Neural cell (in vitro differentiated cells): Measurements from ENCODE around the gene ROGDI. TPM values are rescaled to one million over a fixed set of nuclear protein-coding genes. Genes with fewer than 3 reads are reported as not detected.

Source experiments
- H2AFZ ChIP-seq: fragments of 200-600, 300-800 bp; sonication (generic), shearing (Covaris generic); 2 replicates; pipeline ENCODE4 v1.6.0; 2014; ENCODE audit warnings: low read depth, mild to moderate bottlenecking, antibody characterized with exemption, low read length, moderate library complexity
- H3F3A ChIP-seq: fragments of 200-600 bp; shearing (Covaris generic); 2 replicates; pipeline ENCODE4 v1.6.1; 2016; ENCODE audit warnings: mild to moderate bottlenecking, moderate library complexity, mixed read lengths, antibody characterized with exemption, low read length; ENCODE audit not compliant: insufficient read depth, poor library complexity, severe bottlenecking
- H3K27ac ChIP-seq: fragments of 200-600, 300-800 bp; sonication (generic), shearing (Covaris generic); 2 replicates; pipeline ENCODE4 v1.5.1; 2014; ENCODE audit warnings: mild to moderate bottlenecking, low read length, moderate library complexity
- H3K27me3 ChIP-seq: fragments of 300-800, 200-600 bp; sonication (generic), shearing (Covaris generic); 2 replicates; pipeline ENCODE4 v1.6.0; 2014; ENCODE audit warnings: mild to moderate bottlenecking, low read depth, low read length, moderate library complexity; ENCODE audit not compliant: insufficient read depth
- H3K36me3 ChIP-seq: fragments of 300-800, 200-600 bp; sonication (generic), shearing (Covaris generic); 2 replicates; pipeline ENCODE4 v1.5.1; 2014; ENCODE audit warnings: mild to moderate bottlenecking, antibody characterized with exemption, low read length, moderate library complexity; ENCODE audit not compliant: insufficient read depth
- H3K4me2 ChIP-seq: fragments of 300-800, 200-600 bp; sonication (generic), shearing (Covaris generic); 2 replicates; pipeline ENCODE4 v1.6.0; 2014; ENCODE audit warnings: mild to moderate bottlenecking, low read length
- H3K4me3 ChIP-seq: fragments of 300-800, 200-600 bp; sonication (generic), shearing (Covaris generic); 2 replicates; pipeline ENCODE4 v1.5.1; 2014; ENCODE audit warnings: mild to moderate bottlenecking, low read length, moderate library complexity
- H3K79me2 ChIP-seq: fragments of 200-600 bp; shearing (Covaris generic); replicated peaks from 2 replicates; pipeline ENCODE4 v1.6.0; 2014; ENCODE audit warnings: mild to moderate bottlenecking, low read length, moderate library complexity; ENCODE audit not compliant: insufficient read depth
- H3K9ac ChIP-seq: fragments of 300-800, 200-600 bp; sonication (generic), shearing (Covaris generic); 2 replicates; pipeline ENCODE4 v1.6.1; 2016; ENCODE audit warnings: mild to moderate bottlenecking, low read length, mixed read lengths
- H3K9me2 ChIP-seq: fragments of 200-600 bp; shearing (Covaris generic); 2 replicates; pipeline ENCODE4 v1.6.1; 2016; ENCODE audit warnings: mild to moderate bottlenecking, low read length, mixed read lengths; ENCODE audit not compliant: insufficient read depth
- H3K9me3 ChIP-seq: fragments of 200-600, 300-800 bp; sonication (generic), shearing (Covaris generic); 2 replicates; pipeline ENCODE4 v1.6.1; 2016; ENCODE audit warnings: mild to moderate bottlenecking, mixed run types, low read length, moderate library complexity, mixed read lengths
- H4K20me1 ChIP-seq: fragments of 200-600 bp; shearing (Covaris generic); 2 replicates; pipeline ENCODE4 v1.6.1; 2016; ENCODE audit warnings: mild to moderate bottlenecking, mixed run types; ENCODE audit not compliant: insufficient read depth
- EP300 ChIP-seq: fragments of 450-650 bp; conservative IDR thresholded peaks from 2 replicates; pipeline ENCODE4 v1.6.1; 2014; ENCODE audit warnings: antibody characterized with exemption, mild to moderate bottlenecking, moderate library complexity; ENCODE audit not compliant: poor library complexity, severe bottlenecking
- EZH2 ChIP-seq: fragments of 200-600, 300-800 bp; shearing (Covaris generic), sonication (generic); IDR thresholded peaks from 2 replicates; pipeline ENCODE4 v1.6.1; 2014; ENCODE audit warnings: antibody characterized with exemption, low read length, borderline replicate concordance, mild to moderate bottlenecking; ENCODE audit not compliant: insufficient read depth, poor library complexity, severe bottlenecking
- MXI1 ChIP-seq: fragments of 450-650 bp; conservative IDR thresholded peaks from 2 replicates; pipeline ENCODE4 v1.6.1; 2014; ENCODE audit warnings: antibody characterized with exemption, mild to moderate bottlenecking; ENCODE audit not compliant: poor library complexity, severe bottlenecking
- POLR2AphosphoS5 ChIP-seq: IDR thresholded peaks from 2 replicates; pipeline ENCODE4 v1.6.1; 2012
- RAD21 ChIP-seq: fragments of 450-650 bp; conservative IDR thresholded peaks from 2 replicates; pipeline ENCODE4 v1.6.1; 2014; ENCODE audit warnings: antibody characterized with exemption, mild to moderate bottlenecking, moderate library complexity
- SMC3 ChIP-seq: fragments of 450-650 bp; conservative IDR thresholded peaks from 2 replicates; pipeline ENCODE4 v1.6.1; 2014; ENCODE audit warnings: antibody characterized with exemption, mild to moderate bottlenecking, moderate library complexity; ENCODE audit not compliant: poor library complexity
- TAF1 ChIP-seq: IDR thresholded peaks from 2 replicates; pipeline ENCODE4 v1.6.1; 2012; ENCODE audit warnings: low read depth
- polyA minus RNA-seq: library from RNA; depleted of rRNA, polyadenylated mRNA; stranded (reverse); fragments of >200 nt; gene quantifications from 2 replicates; pipeline ENCODE4 v1.2.3, GENCODE V29; 2014
- polyA plus RNA-seq: library from polyadenylated mRNA; depleted of rRNA; stranded (reverse); fragments of >200 nt; gene quantifications from 2 replicates; pipeline ENCODE4 v1.2.3, GENCODE V29; 2014
- TF ChIP-seq, protein P1 (sequence below): fragments of 450-650 bp; IDR thresholded peaks from 2 replicates; pipeline ENCODE4 v1.5.1; 2014; ENCODE audit warnings: antibody characterized with exemption, mild to moderate bottlenecking, moderate library complexity; ENCODE audit not compliant: poor library complexity, severe bottlenecking
- TF ChIP-seq, protein P2 (sequence below): IDR thresholded peaks from 2 replicates; pipeline ENCODE4 v1.6.1; 2012; ENCODE audit warnings: borderline replicate concordance

The ROGDI gene, protein sequence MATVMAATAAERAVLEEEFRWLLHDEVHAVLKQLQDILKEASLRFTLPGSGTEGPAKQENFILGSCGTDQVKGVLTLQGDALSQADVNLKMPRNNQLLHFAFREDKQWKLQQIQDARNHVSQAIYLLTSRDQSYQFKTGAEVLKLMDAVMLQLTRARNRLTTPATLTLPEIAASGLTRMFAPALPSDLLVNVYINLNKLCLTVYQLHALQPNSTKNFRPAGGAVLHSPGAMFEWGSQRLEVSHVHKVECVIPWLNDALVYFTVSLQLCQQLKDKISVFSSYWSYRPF
- 203 and 241 TPM in 2 replicates for polyA plus RNA-seq
- 69.3 and 95.4 TPM in 2 replicates for polyA minus RNA-seq

DNA sequence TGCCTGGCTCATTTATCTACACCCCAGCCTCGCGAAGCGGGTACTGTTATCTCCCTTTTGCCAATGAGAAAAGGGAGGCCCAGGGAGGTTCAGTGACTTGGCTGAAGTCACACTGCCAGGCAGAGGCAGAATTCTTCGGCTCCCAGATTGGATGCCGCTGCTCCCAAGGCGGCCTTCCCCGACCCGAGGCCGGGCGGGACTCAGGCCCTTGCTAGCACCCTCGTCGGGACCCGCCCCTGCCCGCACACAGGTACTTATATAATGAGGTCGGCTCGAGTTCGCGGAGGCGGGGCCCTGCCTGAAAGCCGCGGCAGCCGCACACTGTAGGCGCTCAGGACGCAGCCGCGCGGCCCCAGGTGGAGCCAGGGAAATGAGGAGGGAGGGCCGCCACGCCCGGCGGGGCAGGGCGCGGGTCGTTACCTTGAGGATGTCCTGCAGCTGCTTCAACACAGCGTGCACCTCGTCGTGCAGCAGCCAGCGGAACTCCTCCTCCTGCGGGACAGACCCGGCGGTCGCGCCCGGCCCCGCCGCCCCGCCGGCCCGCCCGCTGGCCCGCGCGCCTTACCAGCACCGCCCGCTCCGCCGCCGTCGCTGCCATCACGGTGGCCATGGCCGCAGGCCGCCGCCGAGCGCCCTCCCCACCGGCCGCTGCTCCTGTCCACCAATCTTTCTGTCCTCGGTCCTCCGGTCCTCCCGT lies at the start of gene ROGDI:
ROGDI (minus strand) TSS at position 672 of the 697 bp plus-strand sequence; CDS start at position 610, 62 bp downstream.
- H3K9ac ChIP-seq = peak within 1 kb of the TSS; percentile 83
- TF ChIP-seq EP300 (peak; percentile 15), RAD21 (peak; percentile 19), MXI1 (peak; percentile 67), EZH2 (no peak)
- TF ChIP-seq, protein P1, sequence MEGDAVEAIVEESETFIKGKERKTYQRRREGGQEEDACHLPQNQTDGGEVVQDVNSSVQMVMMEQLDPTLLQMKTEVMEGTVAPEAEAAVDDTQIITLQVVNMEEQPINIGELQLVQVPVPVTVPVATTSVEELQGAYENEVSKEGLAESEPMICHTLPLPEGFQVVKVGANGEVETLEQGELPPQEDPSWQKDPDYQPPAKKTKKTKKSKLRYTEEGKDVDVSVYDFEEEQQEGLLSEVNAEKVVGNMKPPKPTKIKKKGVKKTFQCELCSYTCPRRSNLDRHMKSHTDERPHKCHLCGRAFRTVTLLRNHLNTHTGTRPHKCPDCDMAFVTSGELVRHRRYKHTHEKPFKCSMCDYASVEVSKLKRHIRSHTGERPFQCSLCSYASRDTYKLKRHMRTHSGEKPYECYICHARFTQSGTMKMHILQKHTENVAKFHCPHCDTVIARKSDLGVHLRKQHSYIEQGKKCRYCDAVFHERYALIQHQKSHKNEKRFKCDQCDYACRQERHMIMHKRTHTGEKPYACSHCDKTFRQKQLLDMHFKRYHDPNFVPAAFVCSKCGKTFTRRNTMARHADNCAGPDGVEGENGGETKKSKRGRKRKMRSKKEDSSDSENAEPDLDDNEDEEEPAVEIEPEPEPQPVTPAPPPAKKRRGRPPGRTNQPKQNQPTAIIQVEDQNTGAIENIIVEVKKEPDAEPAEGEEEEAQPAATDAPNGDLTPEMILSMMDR = no peak

DNA sequence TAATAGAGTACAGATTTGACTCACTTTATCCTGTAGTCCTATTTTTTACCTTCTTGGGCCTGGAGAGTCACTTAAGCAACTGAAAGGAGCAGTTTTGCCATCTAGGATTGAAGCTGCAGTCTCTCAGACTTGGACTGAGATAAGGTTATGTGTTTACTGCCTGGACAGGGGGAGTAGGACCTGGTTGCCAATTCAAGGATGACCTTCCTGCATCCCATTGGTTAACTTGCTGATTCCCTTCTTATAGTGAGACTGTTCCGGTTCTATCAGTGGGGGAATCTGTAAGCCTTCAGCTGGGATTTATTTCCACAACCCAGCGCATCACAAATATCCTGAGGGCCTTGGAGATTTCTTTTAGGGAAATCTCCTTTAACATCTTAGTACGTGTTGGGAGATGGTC lies 47.8 kb upstream of the ROGDI start:
- Histone ChIP-seq H3K27me3 (no peaks in the 10 kb centered on the region), H3K27ac (no peak overlapping the region), H3K4me3 (peak overlapping the region; percentile 54), H3K9me2 (no peaks in the 10 kb centered on the region), H3K4me2 (no peak overlapping the region), H2AFZ (no peak overlapping the region), H3K79me2 (peaks cover 52% of the 10 kb centered on the region), H3K36me3 (no peaks in the 10 kb centered on the region), H3F3A (no peaks in the 10 kb centered on the region), H3K9me3 (no peaks in the 10 kb centered on the region), H4K20me1 (no peaks in the 10 kb centered on the region), H3K9ac (no peak overlapping the region)
- TF ChIP-seq, protein P2, sequence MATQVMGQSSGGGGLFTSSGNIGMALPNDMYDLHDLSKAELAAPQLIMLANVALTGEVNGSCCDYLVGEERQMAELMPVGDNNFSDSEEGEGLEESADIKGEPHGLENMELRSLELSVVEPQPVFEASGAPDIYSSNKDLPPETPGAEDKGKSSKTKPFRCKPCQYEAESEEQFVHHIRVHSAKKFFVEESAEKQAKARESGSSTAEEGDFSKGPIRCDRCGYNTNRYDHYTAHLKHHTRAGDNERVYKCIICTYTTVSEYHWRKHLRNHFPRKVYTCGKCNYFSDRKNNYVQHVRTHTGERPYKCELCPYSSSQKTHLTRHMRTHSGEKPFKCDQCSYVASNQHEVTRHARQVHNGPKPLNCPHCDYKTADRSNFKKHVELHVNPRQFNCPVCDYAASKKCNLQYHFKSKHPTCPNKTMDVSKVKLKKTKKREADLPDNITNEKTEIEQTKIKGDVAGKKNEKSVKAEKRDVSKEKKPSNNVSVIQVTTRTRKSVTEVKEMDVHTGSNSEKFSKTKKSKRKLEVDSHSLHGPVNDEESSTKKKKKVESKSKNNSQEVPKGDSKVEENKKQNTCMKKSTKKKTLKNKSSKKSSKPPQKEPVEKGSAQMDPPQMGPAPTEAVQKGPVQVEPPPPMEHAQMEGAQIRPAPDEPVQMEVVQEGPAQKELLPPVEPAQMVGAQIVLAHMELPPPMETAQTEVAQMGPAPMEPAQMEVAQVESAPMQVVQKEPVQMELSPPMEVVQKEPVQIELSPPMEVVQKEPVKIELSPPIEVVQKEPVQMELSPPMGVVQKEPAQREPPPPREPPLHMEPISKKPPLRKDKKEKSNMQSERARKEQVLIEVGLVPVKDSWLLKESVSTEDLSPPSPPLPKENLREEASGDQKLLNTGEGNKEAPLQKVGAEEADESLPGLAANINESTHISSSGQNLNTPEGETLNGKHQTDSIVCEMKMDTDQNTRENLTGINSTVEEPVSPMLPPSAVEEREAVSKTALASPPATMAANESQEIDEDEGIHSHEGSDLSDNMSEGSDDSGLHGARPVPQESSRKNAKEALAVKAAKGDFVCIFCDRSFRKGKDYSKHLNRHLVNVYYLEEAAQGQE = no peak
- TF ChIP-seq EZH2 (no peak), SMC3 (no peak), POLR2AphosphoS5 (no peak), EP300 (no peak), TAF1 (no peak)
- TF ChIP-seq, protein P1 = no peak

More for the DNA sequence above, at the start of gene ROGDI:
- H3K9me3 ChIP-seq = no peaks in the 10 kb centered on the region
- H3K36me3 ChIP-seq = no peaks in the 10 kb centered on the region
- H3K27me3 ChIP-seq = no peaks in the 10 kb centered on the region
- no peaks in the 10 kb centered on the region for H4K20me1 ChIP-seq
- no peaks in the 10 kb centered on the region for H3K79me2 ChIP-seq
- H3K9me2 ChIP-seq = no peaks in the 10 kb centered on the region
- H3K27ac ChIP-seq = peak within 1 kb of the TSS; percentile 86
- H3K4me2 ChIP-seq = peak within 1 kb of the TSS; percentile 99
- peak within 1 kb of the TSS; percentile 83 for H2AFZ ChIP-seq
- no peaks in the 10 kb centered on the region for H3F3A ChIP-seq
- H3K4me3 ChIP-seq = peak within 1 kb of the TSS; percentile 92
